ENCODE measurements around the gene AMH.

DNA sequence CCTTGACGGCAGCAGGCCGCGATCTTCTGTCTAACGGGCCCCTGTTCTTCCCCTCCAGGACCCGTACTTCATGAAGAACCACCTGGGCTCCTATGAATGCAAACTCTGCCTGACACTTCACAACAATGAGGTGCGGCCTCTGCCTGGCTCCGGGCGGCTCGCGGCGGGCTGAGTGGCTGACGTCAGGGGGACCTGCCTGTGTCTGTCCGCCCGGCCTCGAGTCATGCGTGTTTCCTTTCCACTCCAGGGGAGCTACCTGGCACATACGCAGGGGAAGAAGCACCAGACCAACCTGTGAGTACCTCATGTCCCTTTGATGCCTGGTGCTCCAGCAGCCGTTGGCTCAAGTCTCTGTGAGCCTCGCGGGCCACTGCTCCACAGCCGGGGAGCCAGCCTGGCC, 4.6 kb upstream of the AMH start:
- TF ChIP-seq POLR2A (IDR thresholded peaks at IDR 0.05), result no peak
- TF ChIP-seq, protein P1, sequence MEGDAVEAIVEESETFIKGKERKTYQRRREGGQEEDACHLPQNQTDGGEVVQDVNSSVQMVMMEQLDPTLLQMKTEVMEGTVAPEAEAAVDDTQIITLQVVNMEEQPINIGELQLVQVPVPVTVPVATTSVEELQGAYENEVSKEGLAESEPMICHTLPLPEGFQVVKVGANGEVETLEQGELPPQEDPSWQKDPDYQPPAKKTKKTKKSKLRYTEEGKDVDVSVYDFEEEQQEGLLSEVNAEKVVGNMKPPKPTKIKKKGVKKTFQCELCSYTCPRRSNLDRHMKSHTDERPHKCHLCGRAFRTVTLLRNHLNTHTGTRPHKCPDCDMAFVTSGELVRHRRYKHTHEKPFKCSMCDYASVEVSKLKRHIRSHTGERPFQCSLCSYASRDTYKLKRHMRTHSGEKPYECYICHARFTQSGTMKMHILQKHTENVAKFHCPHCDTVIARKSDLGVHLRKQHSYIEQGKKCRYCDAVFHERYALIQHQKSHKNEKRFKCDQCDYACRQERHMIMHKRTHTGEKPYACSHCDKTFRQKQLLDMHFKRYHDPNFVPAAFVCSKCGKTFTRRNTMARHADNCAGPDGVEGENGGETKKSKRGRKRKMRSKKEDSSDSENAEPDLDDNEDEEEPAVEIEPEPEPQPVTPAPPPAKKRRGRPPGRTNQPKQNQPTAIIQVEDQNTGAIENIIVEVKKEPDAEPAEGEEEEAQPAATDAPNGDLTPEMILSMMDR (IDR thresholded peaks at IDR 0.05), result no peak

Data from Peyer's patch (tissue), 4 donors.